K562 (cell line): ENCODE data around the gene FANK1. TPM values are rescaled to one million over a fixed set of nuclear protein-coding genes. Genes with fewer than 3 reads are reported as not detected.
A peak's percentile ranks its signal among the peaks of the same experiment; 100 is the strongest.

Experiments used
- ATAC-seq: fragments of 200-7000 bp; cut with Tn5 transposase; 3 replicates; pipeline ENCODE4 v1.9.1; 2020; ENCODE audit warnings: moderate library complexity
- BruUV-seq: library from RNA; stranded (reverse); fragments of 400-500 nt; replicated peaks from 2 replicates; lab custom pipeline; 2021; lab: Mats Ljungman, UMichigan
- CTCF ChIA-PET: fragments of 300-600 bp; formaldehyde crosslinking; extraction: SDS; loops from one replicate; lab custom pipeline; 2021; ENCODE audit warnings: low intra/inter-chr PET ratio; lab: Yijun Ruan, JAX
- POLR2A ChIA-PET: fragments of 300-600, 350-650 bp; sonication (Branson Sonifier 250); formaldehyde crosslinking; extraction: SDS; loops from one replicate; lab custom pipeline; 2021; ENCODE audit warnings: antibody characterized with exemption, inconsistent platforms; lab: Yijun Ruan, JAX
- DNase-seq, 4 experiments: peaks; one replicate each; pipeline versions ENCODE4 v3.0.0 to v3.0.0-alpha.2; 2011 to 2018; ENCODE audit warnings: low spot score in 3 of 4, mixed read lengths in 3 of 4; ENCODE audit errors: extremely low read depth in 1 of 4
- FAIRE-seq: peaks from 2 replicates; lab custom pipeline; 2011; peaks lifted over from hg19 to GRCh38; lab: Jason Lieb, UNC
- H2AFZ ChIP-seq: 2 replicates; pipeline ENCODE4 v1.6.0; 2011; ENCODE audit warnings: low read depth, low read length, control low read depth, inconsistent platforms
- H3K27ac ChIP-seq: fragments of 200-600 bp; 3 replicates; pipeline ENCODE4 v1.8.0; 2011; ENCODE audit warnings: low read depth, mild to moderate bottlenecking, control low read depth, inconsistent platforms, low read length, moderate library complexity, mixed read lengths; ENCODE audit errors: extremely low read depth
- H3K27me3 ChIP-seq, 2 experiments: fragments of 300-600 bp in 1 of 2; 2 replicates in 1 of 2; 3 replicates in 1 of 2; pipeline versions ENCODE4 v1.6.0 to v1.8.0; 2011; ENCODE audit warnings: inconsistent platforms in 2 of 2, low read length in 2 of 2, mild to moderate bottlenecking in 1 of 2, mixed read lengths in 1 of 2, moderate library complexity in 1 of 2; ENCODE audit not compliant: control insufficient read depth in 2 of 2, insufficient read depth in 2 of 2
- H3K36me3 ChIP-seq: fragments of 300-600 bp; 3 replicates; pipeline ENCODE4 v1.8.0; 2011; ENCODE audit warnings: mild to moderate bottlenecking, low read length, inconsistent platforms; ENCODE audit not compliant: control insufficient read depth, insufficient read depth
- H3K4me1 ChIP-seq, 2 experiments: fragments of 200-600 bp in 1 of 2; replicated peaks in 1 of 2; 2 replicates in 1 of 2; 3 replicates in 1 of 2; pipeline versions ENCODE4 v1.5.1 to v1.8.0; 2011; ENCODE audit warnings: inconsistent platforms in 2 of 2, low read length in 2 of 2, mild to moderate bottlenecking in 1 of 2, mixed read lengths in 1 of 2, moderate library complexity in 1 of 2; ENCODE audit not compliant: control insufficient read depth in 2 of 2, insufficient read depth in 2 of 2
- H3K4me2 ChIP-seq: 2 replicates; pipeline ENCODE4 v1.6.1; 2011; ENCODE audit warnings: low read length, control low read depth, inconsistent platforms, mixed read lengths; ENCODE audit not compliant: insufficient read depth
- H3K4me3 ChIP-seq: fragments of 200-600 bp; sonication (generic), shearing (Covaris generic); 2 replicates; pipeline ENCODE4 v1.5.1; 2016; ENCODE audit warnings: control low read depth, inconsistent platforms
- H3K79me2 ChIP-seq: fragments of 200-600 bp; 3 replicates; pipeline ENCODE4 v1.8.0; 2011; ENCODE audit warnings: low read length, inconsistent platforms; ENCODE audit not compliant: control insufficient read depth, insufficient read depth
- H3K9ac ChIP-seq, 2 experiments: 2 replicates each; pipeline versions ENCODE4 v1.6.0 to v1.6.1; 2011; ENCODE audit warnings: low read depth in 2 of 2, low read length in 2 of 2, control low read depth in 1 of 2, inconsistent platforms in 1 of 2, mild to moderate bottlenecking in 1 of 2, mixed read lengths in 1 of 2; ENCODE audit not compliant: insufficient read depth in 1 of 2
- H3K9me1 ChIP-seq: one replicate; pipeline ENCODE4 v1.6.0; 2011; ENCODE audit warnings: inconsistent platforms, mild to moderate bottlenecking, low read length, moderate library complexity; ENCODE audit not compliant: control insufficient read depth, insufficient read depth
- H3K9me3 ChIP-seq: replicated peaks from 2 replicates; pipeline ENCODE4 v1.5.1; 2011; ENCODE audit warnings: low read depth, low read length, inconsistent platforms; ENCODE audit not compliant: control insufficient read depth, insufficient read depth
- H4K20me1 ChIP-seq: replicated peaks from 2 replicates; pipeline ENCODE4 v1.6.1; 2011; ENCODE audit warnings: low read length, inconsistent platforms, mixed read lengths; ENCODE audit not compliant: control insufficient read depth, insufficient read depth
- ATF7 ChIP-seq: fragments of 450-650 bp; IDR thresholded peaks from 2 replicates; pipeline ENCODE4 v1.7.1; 2014; ENCODE audit warnings: mild to moderate bottlenecking, moderate library complexity
- BCL6 ChIP-seq: fragments of 250-450 bp; sonication (Bioruptor Pico); IDR thresholded peaks from 2 replicates; pipeline ENCODE4 v1.4.0; 2020
- BRCA1 ChIP-seq, 2 experiments: fragments of 450-650 bp in 1 of 2; sonication (generic) in 1 of 2; formaldehyde crosslinking in 1 of 2; IDR thresholded peaks; 2 replicates each; pipeline versions ENCODE4 v1.5.0 to v1.6.1; 2017 to 2020; ENCODE audit warnings: mild to moderate bottlenecking in 1 of 2, missing genetic modification reagents in 1 of 2
- DEAF1 ChIP-seq: fragments of 450-650 bp; formaldehyde crosslinking; IDR thresholded peaks from 2 replicates; pipeline ENCODE4 v1.4.0; 2020; ENCODE audit warnings: mild to moderate bottlenecking, moderate library complexity
- HLTF ChIP-seq: fragments of 450-650 bp; IDR thresholded peaks from 2 replicates; pipeline ENCODE4 v1.6.1; 2016
- HNRNPL ChIP-seq: fragments of 200-400 bp; formaldehyde crosslinking; IDR thresholded peaks from 2 replicates; pipeline ENCODE4 v1.6.1; 2017; ENCODE audit warnings: low read depth, mild to moderate bottlenecking, low read length
- MCM2 ChIP-seq: fragments of 450-650 bp; IDR thresholded peaks from 2 replicates; pipeline ENCODE4 v1.6.1; 2017; ENCODE audit warnings: low read depth, mild to moderate bottlenecking
- MLX ChIP-seq, 2 experiments: fragments of 450-650 bp in 1 of 2; sonication (generic) in 1 of 2; formaldehyde crosslinking; conservative IDR thresholded peaks; 2 replicates each; pipeline versions ENCODE4 v1.4.0 to v1.8.1; 2020 to 2022; ENCODE audit warnings: mild to moderate bottlenecking in 1 of 2, missing genetic modification reagents in 1 of 2
- PML ChIP-seq: IDR thresholded peaks from 2 replicates; pipeline ENCODE4 v1.6.1; 2012; ENCODE audit warnings: low read length, inconsistent platforms
- RCOR1 ChIP-seq, 2 experiments: IDR thresholded peaks; 2 replicates each; pipeline ENCODE4 v1.6.1; 2012; ENCODE audit warnings: low read depth in 2 of 2, low read length in 2 of 2, borderline replicate concordance in 1 of 2, improper control_type of control experiment in 1 of 2
- THRAP3 ChIP-seq: fragments of 450-650 bp; IDR thresholded peaks from 2 replicates; pipeline ENCODE4 v1.6.1; 2016; ENCODE audit warnings: mild to moderate bottlenecking, inconsistent platforms, borderline replicate concordance
- UBTF ChIP-seq, 2 experiments: IDR thresholded peaks; 2 replicates each; pipeline ENCODE4 v1.6.1; 2012; ENCODE audit warnings: improper control_type of control experiment in 2 of 2, low read depth in 2 of 2, low read length in 2 of 2, borderline replicate concordance in 1 of 2
- ZNF511 ChIP-seq: sonication (generic); formaldehyde crosslinking; IDR thresholded peaks from 2 replicates; pipeline ENCODE4 v1.8.0; 2022; ENCODE audit warnings: mild to moderate bottlenecking, missing genetic modification reagents
- whole genome bisulfite sequencing: fragments of 100-300 bp; shearing (Covaris generic); methylation state at CpG from one replicate; pipeline ENCODE4 v1.1.6; 2016; ENCODE audit warnings: low coverage, mixed read lengths; ENCODE audit not compliant: insufficient coverage; ENCODE audit errors: missing lambda C conversion rate; 5-methylcytosine and 5-hydroxymethylcytosine counted together
- in situ Hi-C: fragments of 300-500 bp; cut with MboI; formaldehyde crosslinking; loops from 4 replicates; pipeline ENCODE4 v1.15.0; 2018; ENCODE audit warnings: inconsistent platforms, mixed read lengths
- intact Hi-C: fragments of 100-400 bp; cut with micrococcal nuclease; formaldehyde crosslinking; loops from 2 replicates; pipeline ENCODE4 v1.14.2; 2022
- polyA plus RNA-seq, 8 experiments: library from polyadenylated mRNA; depleted of rRNA in 4 of 8; stranded (reverse) in 5 of 8; unstranded in 3 of 8; fragments of >200 nt; fragmentation: Nextera tagmentation in 2 of 8; fragmentation: Illumina TruSeq in 1 of 8; extraction: Ambion mirVana in 2 of 8; extraction: Trizol in 1 of 8; gene quantifications; 2 replicates each; pipeline versions ENCODE4 v1.2.1 to v1.2.3, GENCODE V29; 2011 to 2014; ENCODE audit warnings: inconsistent platforms in 1 of 8, missing spikeins in 1 of 8
- total RNA-seq, 7 experiments: library from RNA; depleted of rRNA in 6 of 7; stranded (reverse); fragments of >200 nt in 6 of 7; fragmentation: Illumina TruSeq in 2 of 7; extraction: Trizol in 2 of 7; gene quantifications; 2 replicates each; pipeline versions ENCODE4 v1.2.1 to v1.2.3, GENCODE V29; 2011 to 2021; ENCODE audit warnings: low replicate concordance in 1 of 7

The FANK1 gene
- total and polyA plus RNA-seq, 9 of the 15 experiments (the other 6 are each of a cell fraction or from before 2014, with no cell fraction given) = 0.11 to 2.3 (median 0.51) TPM; not detected in 1

GRCh38 chr10:125982260-125982948 is 86.0 kb downstream of the FANK1 start (continued):
- no peak for TF ChIP-seq MLX (CRISPR knock-in tag; conservative IDR thresholded peaks at IDR 0.05)
- TF ChIP-seq MCM2 = no peak
- TF ChIP-seq DEAF1 (CRISPR knock-in tag) = peak; percentile 47; the same call in 1 of the 2 replicates
- TF ChIP-seq HLTF = no peak
- TF ChIP-seq BCL6 (CRISPR knock-in tag) = no peak
- TF ChIP-seq ATF7 = no peak

GRCh38 chr10:125983161-125983560 is 86.8 kb downstream of the FANK1 start:
- ChIA-PET POLR2A (interaction anchor here (0.5 kb wide), 1 partner anchor 114 kb away, joined by 3 read pairs; no protein-coding TSS in a partner anchor), CTCF (interaction anchor here (0.7 to 1.0 kb wide), 2 partner anchors 115 to 209 kb away, joined by 3 to 4 read pairs; no protein-coding TSS in a partner anchor)
- no peaks in the 10 kb centered on the region for H3K9me3 ChIP-seq
- BruUV-seq = no TSS peak
- H3K9ac ChIP-seq = no peak overlapping the region
- no peak for FAIRE-seq
- H3K9me1 ChIP-seq = no peaks in the 10 kb centered on the region
- H3K4me2 ChIP-seq = no peak overlapping the region
- no peak overlapping the region for H3K4me3 ChIP-seq
- no peak overlapping the region for H3K27ac ChIP-seq
- H3K36me3 ChIP-seq = no peaks in the 10 kb centered on the region
- 2% methylated on average over 6 of the region's 6 CpGs for WGBS
- intact Hi-C loops = loop anchor here (2.0 to 10.0 kb wide), 6 partner anchors 116 to 1872 kb away; partner anchors contain the start of gene ADAM12
- H3K27me3 ChIP-seq = peaks cover 0 to 7% of the 10 kb centered on the region in 2 experiments; a peak in 2 of 5 replicates
- in situ Hi-C loops = loop anchor here (10.0 kb wide), 1 partner anchor 522 kb away; no protein-coding TSS in a partner anchor
- H2AFZ ChIP-seq = no peak overlapping the region
- H3K4me1 ChIP-seq = no peaks in the 10 kb centered on the region; a peak in 1 of 5 replicates
- H3K79me2 ChIP-seq = no peaks in the 10 kb centered on the region
- DNase-seq = no peak
- H4K20me1 ChIP-seq = peaks cover 3% of the 10 kb centered on the region; the same call in 1 of the 2 replicates
- no peak for ATAC-seq
- TF ChIP-seq BRCA1 (IDR thresholded peaks at IDR 0.05) (no peak), BRCA1 (CRISPR knock-in tag; IDR thresholded peaks at IDR 0.05) (no peak), HNRNPL (no peak), UBTF (IDR thresholded peaks at IDR 0.05; ENCODE audit: borderline replicate concordance in 1 of 2, low read depth in 2 of 2, low read length in 2 of 2) (no peak), RCOR1 (IDR thresholded peaks at IDR 0.05; ENCODE audit: borderline replicate concordance in 1 of 2, low read depth in 2 of 2, low read length in 2 of 2) (no peak), THRAP3 (no peak), PML (no peak), ZNF511 (no peak)
